Left renal pelvis (tissue), 4 donors: Measurements from ENCODE around the gene TLE3. TPM values are rescaled to one million over a fixed set of nuclear protein-coding genes. Genes with fewer than 3 reads are reported as not detected.

Experiments
- DNase-seq, 4 donors: peaks; one replicate each; pipeline ENCODE4 v3.0.0-alpha.2; 2013; ENCODE audit warnings: low read depth in 4 of 4, low spot score in 3 of 4
- polyA plus RNA-seq, 4 donors: library from polyadenylated mRNA; unstranded; fragments of 120-200 nt; gene quantifications; one replicate each; pipeline ENCODE4 v1.2.1, GENCODE V29; 2013; ENCODE audit not compliant: insufficient read length in 4 of 4

TLE3 gene
- polyA plus RNA-seq, 4 donors, result 31.3 to 46.5 (median 44.7) TPM

DNA sequence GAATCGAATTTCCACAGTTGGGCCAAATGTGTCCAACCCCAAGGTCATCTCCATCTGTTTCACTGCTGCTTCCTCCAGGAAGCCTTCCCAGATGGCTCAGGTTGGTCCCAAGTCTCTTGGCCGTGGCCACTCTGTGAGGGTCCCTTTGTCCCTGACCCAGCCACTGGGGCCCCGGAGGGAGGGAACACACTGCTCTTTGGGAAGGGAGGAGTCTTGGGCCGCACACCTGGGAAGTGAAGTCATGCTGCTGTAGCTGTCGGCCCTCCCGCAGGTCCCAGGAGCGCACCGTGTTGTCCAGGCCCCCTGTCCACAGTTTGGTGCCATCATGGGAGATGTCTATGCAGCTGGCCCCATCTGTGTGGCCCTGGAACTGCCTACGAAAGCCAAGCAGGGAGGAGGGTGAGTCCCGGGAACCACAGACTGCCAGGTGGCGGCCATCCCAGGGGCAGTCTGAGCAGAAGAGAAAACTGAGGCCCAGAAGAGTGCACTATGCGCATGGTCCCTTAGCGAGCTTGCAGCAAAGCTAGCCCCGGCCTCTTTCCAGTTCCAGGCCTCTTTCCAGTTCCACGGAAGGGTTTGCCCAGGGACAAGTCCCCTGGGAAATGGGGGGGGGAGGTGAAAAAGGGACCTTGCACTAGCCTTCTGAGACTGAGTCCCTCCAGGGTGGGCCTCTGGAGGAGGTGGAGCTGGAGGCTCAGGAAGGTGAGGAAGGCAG, 44.6 kb downstream of the TLE3 start:
- no peak for DNase-seq

DNA sequence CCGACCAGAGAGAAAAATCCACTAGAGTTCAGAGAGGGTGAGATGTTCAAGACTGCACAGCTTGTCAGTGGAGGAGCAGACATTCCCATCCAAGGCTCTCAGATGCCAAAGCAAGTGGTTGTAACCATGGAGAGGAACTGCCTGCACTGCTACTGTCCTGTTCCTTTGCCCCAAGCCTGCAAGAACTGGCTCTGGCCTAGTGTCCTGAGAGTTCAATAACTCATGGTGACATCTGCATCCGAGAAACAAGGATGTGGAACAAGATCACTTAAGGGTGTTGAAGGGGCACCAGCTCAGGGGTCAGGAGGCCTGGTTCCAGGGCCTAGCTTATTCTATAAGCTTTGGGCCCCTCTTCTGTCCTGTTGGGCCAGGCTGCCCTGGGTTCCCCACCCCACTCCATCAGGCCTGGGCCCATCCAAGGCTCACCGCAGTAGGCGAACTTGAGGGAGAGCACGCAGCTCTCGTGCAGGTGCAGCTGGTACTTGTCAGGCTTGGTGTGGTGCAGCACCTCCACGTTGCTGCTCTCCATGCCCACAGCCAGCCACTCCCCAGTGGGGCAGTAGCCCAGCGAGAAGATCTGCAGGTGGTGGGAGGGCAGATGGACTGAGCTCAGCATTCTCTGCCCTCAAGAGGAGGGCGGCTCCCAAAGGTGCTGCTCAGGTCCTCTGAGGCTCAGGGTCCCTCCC, 45.6 kb downstream of the TLE3 start:
- no peak for DNase-seq

DNA sequence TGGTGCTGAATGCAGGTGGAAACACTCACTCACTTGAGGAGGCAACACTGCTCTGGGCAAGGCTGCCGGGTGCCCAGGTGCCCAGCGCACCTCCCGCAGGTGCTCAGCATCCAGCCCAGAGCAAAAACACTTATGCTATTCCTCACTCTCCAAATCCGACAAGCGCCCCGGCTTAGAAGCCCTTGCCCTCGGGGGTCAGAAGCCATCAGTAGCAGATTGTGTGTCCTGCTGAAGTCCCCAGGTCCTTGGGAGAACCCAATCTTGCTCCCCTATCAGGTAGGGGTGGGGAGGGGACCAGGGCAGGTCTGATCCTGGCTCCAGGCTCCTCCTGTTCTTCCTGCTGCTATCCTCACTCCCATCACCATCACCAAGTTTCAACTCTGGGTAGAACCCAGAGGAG, 46.7 kb downstream of the TLE3 start:
- DNase-seq, result no peak

DNA sequence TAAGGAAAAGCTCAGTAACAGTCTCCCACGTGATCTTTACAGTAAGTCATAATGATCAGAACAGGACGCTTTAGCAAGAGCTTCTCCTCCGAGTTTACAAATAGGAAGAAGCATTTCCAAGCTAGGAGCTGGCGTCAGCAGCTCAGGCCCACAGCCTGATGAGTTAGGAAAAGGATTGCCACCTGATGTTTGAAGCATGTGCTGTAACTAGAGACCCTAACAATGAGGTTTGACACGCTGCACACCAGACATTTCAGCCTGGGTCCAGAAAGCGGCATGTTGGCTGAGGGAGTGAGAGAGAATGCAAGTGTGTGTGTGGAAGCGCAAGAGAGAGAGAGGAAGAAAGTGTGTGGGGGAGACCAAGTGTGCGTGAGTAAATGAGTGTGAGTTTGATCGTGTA, 47.3 kb downstream of the TLE3 start:
- DNase-seq, result no peak

DNA sequence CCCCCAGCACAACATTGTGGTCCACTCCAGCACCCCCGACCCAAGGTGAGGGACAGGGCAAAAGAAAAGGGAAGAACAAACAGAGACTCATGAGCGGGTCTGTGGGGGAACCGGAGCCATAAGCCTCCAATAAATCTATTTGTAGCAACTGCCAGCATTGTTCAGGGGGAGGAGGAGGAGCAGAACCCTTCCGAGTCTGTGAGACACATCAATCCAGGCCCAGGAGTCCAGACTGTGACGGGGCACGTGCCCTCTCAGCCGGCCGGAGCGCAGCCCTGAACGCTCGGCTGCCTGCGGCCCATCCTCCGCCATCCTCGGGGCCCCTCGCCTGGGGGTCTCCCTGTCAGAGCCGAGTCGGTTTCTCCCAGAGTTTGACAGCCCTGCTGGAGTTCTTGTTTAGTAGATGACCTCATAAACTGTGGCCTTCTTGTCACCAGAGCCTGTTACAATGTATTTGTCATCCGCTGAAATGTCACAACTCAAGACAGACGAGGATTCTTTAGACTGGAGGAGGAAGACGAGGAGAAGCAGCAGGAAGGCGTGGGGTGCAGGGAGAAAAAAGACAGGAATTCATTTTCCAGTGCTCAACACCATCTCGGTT, 47.9 kb downstream of the TLE3 start:
- peak in 1 of 4 donors; percentile 50 for DNase-seq

DNA sequence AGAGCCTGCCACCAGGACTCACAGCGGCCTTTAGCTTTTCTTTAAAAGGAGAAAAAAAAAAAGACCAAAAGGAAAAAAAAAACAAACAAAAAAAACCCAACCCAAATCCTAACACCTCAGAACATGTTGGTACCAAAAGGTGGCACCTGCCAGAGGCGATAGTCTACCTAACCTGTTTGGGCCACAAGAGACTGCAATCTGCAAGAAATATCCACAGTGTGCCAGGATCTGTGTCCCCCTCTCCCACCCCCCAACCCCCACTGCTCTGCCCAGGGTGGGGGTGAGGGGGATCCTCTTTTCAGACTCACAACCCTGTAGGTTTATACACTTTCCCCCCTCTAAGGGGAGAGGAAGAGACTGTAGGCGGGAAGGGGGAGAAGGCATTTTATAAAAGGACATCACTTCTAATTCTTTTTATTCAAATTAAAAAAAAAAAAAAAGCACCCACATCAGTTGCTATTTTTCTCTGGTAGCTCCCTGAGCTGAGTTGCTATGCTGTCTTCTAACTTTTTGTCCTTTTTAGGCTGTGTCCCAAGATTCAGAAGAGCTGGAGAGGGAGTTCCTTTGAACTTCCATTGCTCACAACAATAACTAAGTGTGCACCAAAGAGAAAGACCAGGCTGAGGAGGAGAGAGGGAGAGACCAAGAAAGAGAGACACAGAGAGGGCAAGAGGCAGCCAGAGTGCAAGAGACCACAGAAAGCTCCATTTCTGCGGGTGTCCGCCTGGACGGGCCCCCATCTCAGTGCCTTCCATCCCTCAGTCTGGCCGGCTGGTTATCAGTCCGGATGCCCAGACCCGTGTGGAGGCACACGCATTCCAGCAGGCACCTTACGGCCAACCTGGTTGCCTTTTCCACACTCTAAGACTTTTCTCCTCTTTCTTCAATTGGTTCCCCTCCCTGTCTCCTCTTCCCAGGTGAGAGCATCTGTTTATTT, 48.9 kb downstream of the TLE3 start:
- DNase-seq, result no peak

DNA sequence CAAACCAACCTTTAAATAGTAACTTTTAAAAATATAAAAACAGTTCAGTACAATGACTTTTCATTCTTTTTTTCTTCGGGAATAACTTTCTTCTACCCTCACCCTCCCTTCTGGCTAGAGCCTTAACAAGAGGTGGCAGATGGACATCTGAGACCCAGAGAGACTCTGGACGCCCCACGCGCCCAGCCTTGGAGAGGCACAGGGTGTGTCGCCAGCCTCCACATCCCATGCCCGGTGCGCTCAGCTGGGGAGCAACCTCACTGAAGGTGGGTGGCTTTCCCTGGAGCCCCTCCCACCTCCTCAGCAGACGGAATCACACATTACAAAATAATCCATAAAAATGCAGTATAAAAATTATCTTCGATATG, 49.5 kb downstream of the TLE3 start:
- DNase-seq, result no peak

DNA sequence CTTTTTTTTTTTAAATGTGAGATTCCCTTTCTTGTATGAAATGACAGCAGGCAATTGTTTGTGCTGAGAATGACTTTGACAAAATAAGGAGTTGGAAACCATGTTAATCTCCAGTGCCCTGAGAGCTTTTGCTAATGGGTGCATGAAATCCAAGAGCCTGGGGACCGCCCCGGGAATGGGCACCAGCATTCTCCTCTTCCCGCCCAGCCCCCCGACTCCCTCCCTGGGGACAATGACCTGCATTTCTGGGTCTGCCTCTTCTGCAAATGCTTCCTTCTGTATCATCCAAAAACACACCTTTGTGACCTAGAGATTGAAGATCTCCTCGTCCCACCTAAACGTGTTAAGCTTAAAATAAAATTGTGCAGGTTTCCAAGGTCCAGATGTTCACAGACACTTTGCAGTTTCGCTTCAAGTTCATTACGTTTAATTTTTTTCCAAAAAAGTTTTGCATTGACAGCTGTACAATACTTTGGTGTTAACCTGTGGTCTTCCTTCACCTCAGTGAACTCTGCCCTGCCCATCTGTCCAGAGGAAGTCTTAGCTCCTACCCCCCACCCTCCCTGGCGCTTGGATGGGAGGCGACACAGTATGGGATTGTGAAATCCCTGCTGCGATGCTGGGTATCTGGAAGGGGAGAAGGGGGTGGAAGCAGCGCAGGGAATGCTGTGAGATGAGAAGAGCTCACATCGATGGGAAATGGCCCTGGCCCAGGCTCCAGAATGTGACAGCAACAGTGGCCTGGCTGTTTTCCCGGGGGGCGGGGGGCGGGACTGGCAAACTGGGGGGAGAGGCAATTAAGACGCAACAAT, 50.1 kb downstream of the TLE3 start:
- no peak for DNase-seq

DNA sequence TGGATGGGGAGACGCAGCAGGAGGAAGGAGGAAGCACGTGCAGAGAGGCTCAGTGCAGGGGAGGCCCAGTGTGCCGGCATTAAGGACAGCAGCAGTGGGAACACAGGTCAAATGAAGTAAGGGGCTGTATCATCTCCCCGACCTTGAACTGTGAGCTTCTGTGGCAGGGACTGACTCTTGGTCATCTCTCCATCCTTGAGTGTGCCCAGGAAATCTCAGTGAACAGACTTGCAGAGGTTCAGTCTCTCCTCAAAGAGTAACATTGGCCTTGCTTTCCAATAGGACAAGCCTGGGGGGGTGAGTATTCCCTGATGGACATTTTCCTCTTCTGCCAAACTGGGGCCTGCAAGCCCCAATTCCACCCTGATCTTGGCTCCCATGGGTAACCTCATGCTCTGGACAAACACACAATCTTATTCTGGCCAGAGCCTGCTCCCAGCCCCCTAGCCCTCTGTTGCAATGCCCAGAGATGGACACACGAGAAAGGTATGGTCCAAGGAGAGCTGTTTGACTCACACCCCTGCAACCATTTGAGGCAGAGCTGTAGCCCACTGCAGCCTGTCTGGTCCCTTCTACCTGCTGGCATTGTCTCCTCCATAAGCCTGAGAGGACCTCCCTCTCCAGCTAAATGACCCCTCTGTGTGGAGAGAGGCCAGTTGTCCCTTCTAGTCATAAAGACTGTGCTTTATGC, 50.9 kb downstream of the TLE3 start:
- DNase-seq, result no peak

DNA sequence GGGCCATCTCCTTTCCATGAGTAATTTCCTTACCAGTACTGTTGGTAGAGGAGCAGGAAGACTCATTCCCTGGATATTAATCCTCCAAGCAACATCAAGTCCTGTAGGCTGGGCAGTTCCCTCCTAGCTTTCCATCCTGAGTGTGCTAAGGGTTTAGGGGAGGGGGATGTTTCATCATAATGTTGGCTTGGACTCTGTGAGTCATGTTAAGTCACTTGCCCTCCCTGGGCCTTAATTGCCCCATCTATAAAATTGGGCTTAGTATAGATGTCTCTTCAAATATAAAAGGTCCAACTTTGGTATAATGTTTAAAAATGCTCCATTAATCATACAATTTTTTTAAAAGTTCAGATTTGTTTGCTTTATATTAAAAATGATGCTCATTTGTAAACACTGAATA, 52.7 kb downstream of the TLE3 start:
- no peak for DNase-seq

DNA sequence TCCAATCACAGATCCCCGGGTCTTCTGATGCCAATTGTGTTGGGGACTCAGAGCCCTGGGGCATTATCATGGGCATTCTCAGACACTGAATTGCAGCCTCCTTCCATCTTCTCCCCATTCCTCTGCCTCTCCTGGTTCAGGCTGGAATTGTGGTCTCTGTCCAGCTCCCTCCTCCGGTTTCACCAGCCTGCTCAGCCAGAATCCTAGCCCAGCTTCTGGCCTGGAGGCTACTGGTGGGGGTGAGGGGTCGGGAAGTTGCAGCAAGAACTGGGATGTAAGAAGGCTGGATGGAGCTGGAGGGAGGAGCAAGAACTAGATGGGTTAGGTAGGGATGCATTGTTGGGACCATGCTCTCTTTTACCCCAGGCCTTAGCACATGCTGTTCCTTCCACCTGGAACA, 53.5 kb downstream of the TLE3 start:
- DNase-seq, result no peak

DNA sequence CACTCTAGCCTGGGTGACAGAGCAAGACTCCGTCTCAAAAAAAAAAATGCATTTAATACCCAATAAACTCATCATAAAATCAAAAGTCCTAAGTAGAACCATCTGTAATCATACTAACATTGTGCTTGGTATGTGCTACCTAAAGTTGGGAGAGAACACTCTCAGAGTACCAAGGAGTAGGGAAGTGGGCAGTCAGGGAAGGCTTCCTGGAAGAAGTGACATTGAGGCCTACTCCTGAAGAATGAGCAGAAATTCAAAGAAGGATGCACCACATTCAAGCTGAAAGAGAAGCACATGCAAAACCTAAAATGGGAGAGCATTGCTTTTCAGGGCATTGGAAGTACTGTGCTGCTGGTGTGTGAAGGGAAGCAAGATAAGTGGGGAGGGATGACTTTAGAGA, 54.1 kb downstream of the TLE3 start:
- DNase-seq, result no peak

DNA sequence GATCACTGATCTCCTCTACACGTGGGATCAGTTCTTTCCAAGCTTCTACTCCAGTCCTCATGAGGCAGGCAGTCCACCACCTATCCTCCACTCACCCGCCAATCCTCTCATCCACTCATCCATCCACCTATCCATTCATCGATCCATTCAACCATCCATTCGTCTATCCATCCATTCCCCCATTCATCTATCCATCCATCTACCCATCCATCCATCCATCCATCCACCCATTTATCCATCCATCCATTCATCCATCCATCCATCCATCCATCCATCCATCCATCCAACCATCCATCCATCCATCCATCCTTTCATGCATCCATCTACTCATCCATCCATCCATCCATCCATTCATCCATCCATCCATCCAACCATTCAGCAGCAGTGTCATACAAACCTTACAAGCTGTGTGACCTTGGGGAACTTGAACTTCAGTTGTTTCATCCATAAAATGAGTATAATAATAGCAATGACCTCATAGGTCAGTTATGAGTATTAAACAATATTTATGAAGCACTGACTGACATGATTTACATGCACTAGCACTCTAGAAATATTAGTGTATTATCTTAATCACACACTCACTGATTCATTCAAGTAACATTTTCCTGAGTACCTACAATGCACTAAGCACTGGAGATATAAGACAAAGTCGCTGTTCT, 55.0 kb downstream of the TLE3 start:
- no peak for DNase-seq

DNA sequence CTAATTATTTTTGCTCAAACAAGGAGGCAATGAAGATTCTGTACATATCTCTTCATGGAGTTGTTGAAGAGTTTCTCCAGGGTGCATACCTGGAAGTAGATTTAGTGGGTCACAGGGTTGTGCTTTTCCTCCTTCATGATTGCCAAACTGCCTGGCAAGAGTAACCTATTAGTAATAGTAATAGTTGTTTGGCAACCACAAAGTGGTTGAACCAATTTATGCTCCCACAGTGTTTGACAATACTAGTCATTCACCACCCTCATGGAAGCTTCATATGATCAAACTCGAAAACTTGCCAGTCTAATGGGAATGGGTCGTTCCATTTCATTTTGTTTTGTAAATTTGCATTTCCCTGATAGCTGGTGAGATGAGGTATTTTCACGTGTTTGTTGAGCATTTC, 57.8 kb downstream of the TLE3 start:
- DNase-seq, result no peak

DNA sequence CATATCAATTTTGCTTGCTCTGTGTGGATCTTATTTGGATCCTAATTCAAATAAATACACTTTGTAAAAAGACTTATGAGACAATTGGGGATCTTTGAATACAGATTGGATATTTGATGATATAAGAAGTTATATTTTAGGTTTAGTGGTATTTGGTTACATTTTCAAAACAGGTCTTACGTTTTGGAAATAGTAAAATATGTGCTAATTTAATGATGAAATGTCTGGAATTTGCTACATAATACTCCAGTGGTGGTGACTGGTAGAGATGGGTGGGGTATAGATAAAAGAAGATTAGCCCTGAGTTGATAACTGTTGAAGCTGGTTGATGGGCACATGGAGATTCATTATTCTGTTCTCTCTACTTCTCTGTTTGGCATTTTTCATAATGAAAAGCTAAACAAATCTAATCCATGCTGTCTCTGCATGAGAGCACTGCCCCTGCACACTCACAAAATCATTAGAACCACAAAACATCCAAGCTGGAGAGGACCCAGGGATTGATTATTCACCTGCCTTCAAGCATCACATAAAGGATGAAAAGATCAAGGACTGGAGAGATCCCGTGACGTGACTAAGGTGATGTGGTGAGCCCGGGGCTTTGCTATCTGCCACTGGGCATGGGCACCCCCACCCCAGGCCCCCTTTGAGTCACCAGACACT, 58.9 kb downstream of the TLE3 start:
- no peak for DNase-seq

DNA sequence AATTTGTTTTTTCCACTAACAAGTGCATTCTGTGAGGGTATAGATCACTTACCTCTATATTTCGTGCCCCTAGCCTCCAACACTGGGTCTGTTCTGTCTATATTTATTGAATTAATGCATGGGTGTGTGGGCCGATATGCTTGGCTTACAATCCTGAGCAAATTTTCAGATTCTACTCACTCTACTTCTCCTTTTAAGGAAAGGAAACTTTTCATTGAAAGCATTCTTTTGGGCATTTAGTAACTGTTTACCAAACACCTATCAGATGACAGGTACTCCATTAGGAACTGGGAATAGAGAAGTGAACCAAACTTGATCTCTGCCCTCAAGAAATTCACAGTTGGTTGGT, 60.5 kb downstream of the TLE3 start:
- DNase-seq, result no peak

DNA sequence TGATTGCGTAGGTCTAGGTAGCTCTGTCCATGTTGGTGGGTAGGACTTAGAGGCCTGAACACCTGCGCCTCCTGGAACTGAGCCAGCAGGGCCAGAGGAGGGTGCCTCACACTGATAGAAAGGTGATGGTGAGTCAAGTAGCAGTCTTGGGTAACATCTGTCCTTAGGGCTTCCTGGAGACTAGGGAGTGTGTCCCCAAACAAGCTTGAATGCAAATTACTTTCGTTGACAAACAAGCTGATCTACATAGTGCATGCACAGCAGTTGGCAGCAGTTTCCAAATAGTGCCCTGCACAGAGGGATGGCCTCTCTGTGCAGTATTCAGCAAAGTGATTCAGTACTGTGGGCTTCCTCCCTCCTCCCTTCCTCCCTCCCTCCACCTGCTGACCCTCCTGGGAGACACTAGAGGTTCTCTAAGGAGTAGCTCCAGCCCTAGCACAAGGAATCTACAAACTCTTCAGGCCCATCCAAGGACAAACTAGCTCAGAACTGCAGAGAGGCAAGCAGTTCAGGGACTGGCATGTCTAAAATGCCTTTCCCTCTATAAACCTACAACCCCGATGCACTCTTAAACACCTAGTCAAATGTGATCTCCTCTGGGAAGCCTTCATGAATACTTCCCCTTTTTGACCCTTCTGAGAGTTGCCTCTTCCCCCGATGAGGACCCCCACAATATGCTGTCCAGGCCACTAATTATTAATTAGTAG, 61.0 kb downstream of the TLE3 start:
- DNase-seq, result no peak

DNA sequence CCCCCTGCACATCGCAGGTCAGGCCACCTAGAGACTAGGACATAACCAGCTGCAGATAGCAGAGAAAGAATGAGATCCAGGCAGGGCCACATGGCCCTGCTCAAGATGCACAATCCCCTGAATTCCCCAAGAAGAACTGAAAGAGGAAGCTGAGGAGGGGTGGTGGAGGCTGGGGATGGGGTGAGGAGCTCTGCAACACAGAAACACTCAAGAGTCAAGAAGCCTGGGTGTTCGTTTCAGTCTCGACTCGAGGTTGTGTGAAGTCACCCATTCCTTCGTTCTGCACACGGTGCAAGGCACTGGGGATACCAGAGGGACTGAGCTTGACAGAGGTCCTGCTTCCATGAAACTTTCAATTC, 62.0 kb downstream of the TLE3 start:
- no peak for DNase-seq
